Activated CD8-positive, alpha-beta T cell treated with anti-CD3 and anti-CD28 coated beads, Interleukin-2, amount 10 ng/mL, durations not matched to agents 7 days and 5 days (primary cell): Measurements from ENCODE around the gene MTIF3. TPM values are rescaled to one million over a fixed set of nuclear protein-coding genes. Genes with fewer than 3 reads are reported as not detected.

ENCODE experiments used
- ATAC-seq: fragments of 150-1000 bp; cut with Tn5 transposase; one replicate; pipeline ENCODE4 v1.10.0; 2021; ENCODE audit warnings: moderate library complexity
- CTCF ChIA-PET: fragments of 350-600 bp; sonication (Branson Sonifier 250); formaldehyde crosslinking; loops from one replicate; lab custom pipeline; 2021; ENCODE audit warnings: antibody characterized with exemption; lab: Charles Lee
- POLR2A ChIA-PET: fragments of 350-600 bp; sonication (Branson Sonifier 250); formaldehyde crosslinking; loops from one replicate; lab custom pipeline; 2021; ENCODE audit warnings: antibody characterized with exemption; lab: Charles Lee
- DNase-seq: peaks from one replicate; pipeline ENCODE4 v3.0.0-alpha.2; 2020
- H3K27ac Mint-ChIP-seq: one replicate; pipeline ENCODE4 v1.8.0; 2021; ENCODE audit warnings: mild to moderate bottlenecking, mixed read lengths
- H3K27me3 Mint-ChIP-seq: one replicate; pipeline ENCODE4 v1.8.0; 2021; ENCODE audit warnings: low read depth, mixed read lengths
- H3K36me3 Mint-ChIP-seq: one replicate; pipeline ENCODE4 v1.8.0; 2021; ENCODE audit warnings: low read depth, mixed read lengths
- H3K4me1 Mint-ChIP-seq: one replicate; pipeline ENCODE4 v1.8.0; 2021; ENCODE audit warnings: low read depth, mixed read lengths
- H3K4me3 Mint-ChIP-seq: one replicate; pipeline ENCODE4 v1.8.0; 2021; ENCODE audit warnings: mild to moderate bottlenecking, mixed read lengths
- H3K9me3 Mint-ChIP-seq: one replicate; pipeline ENCODE4 v1.8.0; 2022; ENCODE audit warnings: mixed read lengths; ENCODE audit not compliant: insufficient read depth
- total RNA-seq, 2 experiments: library from RNA; stranded (reverse); gene quantifications; one replicate each; pipeline ENCODE4 v1.2.3, GENCODE V29; 2021

MTIF3 gene
- total RNA-seq, 2 experiments from 2014 or later, result 39.9 to 44.7 TPM

DNA sequence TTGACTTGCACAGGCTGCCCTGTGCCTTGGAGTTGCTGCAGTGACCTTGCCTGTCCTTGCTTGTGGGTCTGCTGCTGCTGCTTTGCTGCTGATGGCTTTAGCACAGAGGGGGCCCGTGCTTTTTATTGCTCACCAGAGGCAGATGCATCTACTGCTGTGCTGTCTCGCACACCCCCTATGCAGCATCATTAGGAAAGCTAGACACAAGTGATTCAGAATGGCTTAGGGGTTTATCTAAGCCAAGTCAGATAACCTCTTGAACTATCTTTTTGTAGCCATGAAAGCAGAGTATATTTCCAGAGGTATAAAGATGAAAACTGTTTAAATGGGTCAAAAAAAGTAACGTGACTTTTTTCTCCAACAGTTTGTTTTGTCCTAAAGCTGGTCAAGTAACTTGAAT is 18.2 kb downstream of the MTIF3 start:
- Mint-ChIP-seq H3K36me3 (peaks cover 76% of the 10 kb centered on the region), H3K4me1 (peaks cover 43% of the 10 kb centered on the region), H3K27ac (peak overlapping the region; percentile 51), H3K9me3 (no peaks in the 10 kb centered on the region), H3K4me3 (no peak overlapping the region), H3K27me3 (no peaks in the 10 kb centered on the region)
- ChIA-PET CTCF (no interaction called here), POLR2A (interaction anchor here (2.0 kb wide), 1 partner anchor 13 kb away, joined by 5 read pairs; no protein-coding TSS in a partner anchor)
- DNase-seq, result no peak
- ATAC-seq, result no peak

DNA sequence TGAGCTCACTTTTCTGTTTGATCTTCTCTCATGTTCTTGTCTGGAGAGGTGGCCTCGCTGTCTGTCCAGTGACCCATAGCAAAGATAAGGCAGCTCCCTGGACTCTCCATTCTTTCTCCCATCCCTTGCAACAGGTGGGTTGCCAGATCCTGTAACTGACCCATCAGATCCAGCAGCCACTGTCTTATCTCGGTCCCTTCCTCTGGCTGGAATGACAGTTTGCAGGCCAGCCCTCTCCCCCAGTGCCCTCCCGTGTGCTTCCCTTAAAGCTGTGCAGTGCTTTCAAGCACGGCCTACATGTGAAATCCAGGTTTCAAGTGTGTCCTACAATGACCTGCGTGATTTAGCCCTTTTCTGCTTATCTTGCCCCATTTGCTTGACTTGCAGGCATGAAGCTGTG is 22.2 kb downstream of the MTIF3 start:
- H3K4me3 Mint-ChIP-seq, result peak overlapping the region; percentile 32
- POLR2A ChIA-PET, result interaction anchor here (5.3 to 6.5 kb wide), 2 partner anchors 16 to 23 kb away, joined by 55 to 156 read pairs; partner anchors contain the start of gene MTIF3
- peaks cover 58% of the 10 kb centered on the region for H3K4me1 Mint-ChIP-seq
- peaks cover 64% of the 10 kb centered on the region for H3K36me3 Mint-ChIP-seq
- CTCF ChIA-PET, result interaction anchor here (0.6 to 5.5 kb wide), 5 partner anchors 16 to 39 kb away, joined by 3 to 36 read pairs (median 6); partner anchors contain the start of gene MTIF3
- H3K27me3 Mint-ChIP-seq, result no peaks in the 10 kb centered on the region
- H3K9me3 Mint-ChIP-seq, result no peaks in the 10 kb centered on the region
- H3K27ac Mint-ChIP-seq, result peak overlapping the region; percentile 63
- no peak for DNase-seq
- no peak for ATAC-seq

DNA sequence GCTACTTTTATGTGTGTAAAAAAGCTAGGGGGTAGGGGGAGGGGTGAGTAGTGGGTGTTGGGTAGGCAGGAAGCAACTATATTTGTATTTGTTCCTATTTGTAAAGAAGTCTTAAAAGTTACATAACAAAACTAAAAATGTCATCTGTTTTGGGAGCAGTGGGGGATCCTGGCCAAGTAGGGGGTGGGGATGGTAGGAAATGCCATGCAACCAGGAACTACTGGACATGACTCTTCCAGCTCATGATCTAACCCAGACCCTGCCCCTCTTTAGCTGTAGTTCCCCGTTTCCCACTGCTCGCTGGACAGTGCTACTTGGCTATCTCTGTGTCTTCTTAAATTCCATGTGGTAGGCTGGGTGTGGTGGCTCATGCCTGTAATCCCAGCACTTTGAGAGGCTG is 22.7 kb downstream of the MTIF3 start:
- no peak for DNase-seq
- POLR2A ChIA-PET, result interaction anchor here (3.0 to 6.5 kb wide), 4 partner anchors 8 to 194 kb away, joined by 15 to 156 read pairs (median 37); partner anchors contain the start of genes LNX2, MTIF3 and POLR1D
- Mint-ChIP-seq H3K9me3 (no peaks in the 10 kb centered on the region), H3K4me1 (peaks cover 54% of the 10 kb centered on the region), H3K36me3 (peaks cover 59% of the 10 kb centered on the region), H3K4me3 (peak overlapping the region; percentile 84), H3K27ac (peak overlapping the region; percentile 92), H3K27me3 (no peaks in the 10 kb centered on the region)
- CTCF ChIA-PET, result interaction anchor here (0.6 to 5.5 kb wide), 7 partner anchors 17 to 66 kb away, joined by 3 to 36 read pairs (median 10); partner anchors contain the start of gene MTIF3
- no peak for ATAC-seq

DNA sequence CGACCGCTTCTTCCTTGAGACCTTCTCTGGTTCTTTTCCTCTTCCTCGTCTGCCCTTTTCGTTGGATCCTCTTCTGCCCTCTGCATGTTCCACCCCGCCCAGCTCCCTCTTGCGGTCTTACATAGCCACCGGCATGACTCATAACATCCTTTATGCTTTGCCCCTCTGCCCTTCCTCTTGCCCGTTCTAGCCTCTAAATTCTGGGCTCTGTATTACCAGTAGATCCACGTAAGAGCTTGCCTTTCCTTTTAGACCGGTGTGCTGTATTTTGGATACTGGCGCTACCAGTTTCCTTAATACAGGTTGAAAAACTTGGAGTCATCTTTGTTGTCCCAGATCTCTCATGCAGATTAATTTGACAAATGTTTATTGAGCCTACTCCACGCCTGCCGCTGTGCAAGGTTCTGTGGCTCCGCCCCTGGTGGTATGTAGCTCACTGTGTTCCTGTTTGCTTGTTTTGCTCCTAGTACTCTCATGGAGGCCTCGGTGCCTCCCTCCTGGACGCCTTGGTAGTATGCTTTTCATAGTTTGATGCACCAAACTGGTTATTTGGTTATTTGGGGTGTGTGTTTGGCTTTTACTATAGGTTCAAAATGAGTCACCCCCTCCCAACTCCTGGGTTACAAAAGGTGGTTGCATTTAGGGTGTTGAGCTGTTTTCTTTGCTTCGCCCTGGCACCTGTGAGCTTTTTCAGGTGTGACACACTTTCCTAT is 24.3 kb downstream of the MTIF3 start:
- peak; percentile 88 for DNase-seq
- Mint-ChIP-seq H3K4me3 (peak overlapping the region; percentile 84), H3K27me3 (no peaks in the 10 kb centered on the region), H3K27ac (peak overlapping the region; percentile 92), H3K9me3 (no peaks in the 10 kb centered on the region), H3K36me3 (peaks cover 45% of the 10 kb centered on the region), H3K4me1 (peaks cover 41% of the 10 kb centered on the region)
- CTCF ChIA-PET, result interaction anchor here (0.8 to 5.5 kb wide), 14 partner anchors 10 to 400 kb away, joined by 3 to 36 read pairs (median 6); partner anchors contain the start of gene MTIF3
- POLR2A ChIA-PET, result interaction anchor here (0.9 to 6.5 kb wide), 8 partner anchors 9 to 204 kb away, joined by 3 to 156 read pairs (median 9); partner anchors contain the start of genes LNX2, MTIF3 and POLR1D
- ATAC-seq, result peak; percentile 74

DNA sequence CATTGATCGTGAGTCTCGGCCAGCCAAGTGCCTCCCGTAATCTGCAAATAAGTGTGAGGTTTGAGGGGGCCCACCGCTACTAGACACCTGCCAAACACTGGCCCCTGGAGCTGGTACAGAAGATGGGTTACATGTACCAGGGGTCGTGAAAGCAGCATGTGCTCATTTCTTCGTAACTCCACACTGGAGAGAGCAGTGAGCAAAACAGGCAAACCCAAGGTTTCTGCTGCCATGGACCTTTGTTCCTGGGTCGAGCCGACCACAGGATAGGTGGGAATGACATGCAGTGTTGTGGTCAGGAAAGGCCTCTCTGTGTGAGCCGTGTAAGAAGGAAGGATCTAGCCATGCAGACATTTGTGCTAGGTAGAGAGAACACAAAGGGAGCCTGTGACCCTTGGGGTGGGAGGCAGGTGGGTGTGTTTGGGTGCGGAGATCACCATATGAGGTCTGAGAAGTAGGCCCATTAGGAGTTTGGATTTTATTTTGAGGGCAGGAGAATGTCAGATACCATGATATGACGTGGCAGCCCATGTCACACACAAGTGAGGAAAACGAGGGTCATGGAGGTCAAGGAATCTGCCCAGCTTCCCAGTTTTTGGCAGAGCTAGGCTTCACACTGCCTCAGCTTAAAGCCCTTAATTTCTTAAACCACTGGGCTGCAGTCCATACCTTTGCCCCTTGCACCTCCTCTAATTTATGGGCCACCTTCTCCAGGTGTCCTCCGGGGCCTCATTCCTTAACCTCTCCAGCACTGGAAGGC is 25.0 kb downstream of the MTIF3 start:
- no peaks in the 10 kb centered on the region for H3K9me3 Mint-ChIP-seq
- peaks cover 38% of the 10 kb centered on the region for H3K36me3 Mint-ChIP-seq
- POLR2A ChIA-PET, result interaction anchor here (0.7 to 6.5 kb wide), 8 partner anchors 10 to 204 kb away, joined by 3 to 156 read pairs (median 9); partner anchors contain the start of genes LNX2, MTIF3 and POLR1D
- DNase-seq (peak; percentile 46), ATAC-seq (peak; percentile 2)
- H3K4me3 Mint-ChIP-seq, result peak overlapping the region; percentile 84
- H3K27ac Mint-ChIP-seq, result peak overlapping the region; percentile 92
- peaks cover 33% of the 10 kb centered on the region for H3K4me1 Mint-ChIP-seq
- CTCF ChIA-PET, result interaction anchor here (0.8 to 5.5 kb wide), 11 partner anchors 10 to 401 kb away, joined by 3 to 36 read pairs (median 7); partner anchors contain the start of gene MTIF3
- H3K27me3 Mint-ChIP-seq, result no peaks in the 10 kb centered on the region

DNA sequence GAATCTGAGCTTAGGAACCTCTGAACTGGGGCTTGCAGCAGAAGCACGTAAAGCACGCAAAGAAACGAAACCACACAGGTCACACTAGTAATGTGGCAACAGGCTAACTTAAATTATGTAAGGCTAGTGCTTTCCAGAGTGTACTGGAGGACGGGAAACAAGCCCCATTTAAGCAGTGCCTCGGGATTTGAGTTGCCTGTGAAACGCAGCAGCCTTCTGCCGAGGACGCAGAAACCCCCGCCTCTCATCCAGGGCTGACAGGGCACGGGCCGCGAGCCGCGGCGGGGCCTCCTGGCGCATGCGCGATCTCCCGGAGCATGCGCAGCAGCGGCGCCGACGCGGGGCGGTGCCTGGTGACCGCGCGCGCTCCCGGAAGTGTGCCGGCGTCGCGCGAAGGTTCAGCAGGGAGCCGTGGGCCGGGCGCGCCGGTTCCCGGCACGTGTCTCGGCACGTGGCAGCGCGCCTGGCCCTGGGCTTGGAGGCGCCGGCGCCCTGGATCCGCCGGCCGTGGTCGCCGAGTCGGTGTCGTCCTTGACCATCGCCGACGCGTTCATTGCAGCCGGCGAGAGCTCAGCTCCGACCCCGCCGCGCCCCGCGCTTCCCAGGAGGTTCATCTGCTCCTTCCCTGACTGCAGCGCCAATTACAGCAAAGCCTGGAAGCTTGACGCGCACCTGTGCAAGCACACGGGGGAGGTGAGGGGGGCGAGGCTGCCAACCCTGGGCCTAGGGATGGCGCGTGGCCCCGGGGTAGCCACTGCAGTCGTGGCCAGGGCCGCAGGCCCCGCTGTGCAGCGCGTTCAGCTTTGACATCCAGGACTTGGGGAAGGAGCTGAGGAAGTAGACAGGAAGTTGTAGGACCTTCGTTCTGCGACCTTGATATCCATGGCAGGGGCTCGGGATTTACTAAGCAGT is 25.9 kb downstream of the MTIF3 start, which contains the start of gene GTF3A:
Gene GTF3A (plus strand): TSS at position 374 of the 912 bp plus-strand sequence.
- ATAC-seq (peak; percentile 73), DNase-seq (peak; percentile 85)
- Mint-ChIP-seq H3K27me3 (no peaks in the 10 kb centered on the region), H3K4me3 (peak within 1 kb of the TSS; percentile 84), H3K36me3 (peaks cover 35% of the 10 kb centered on the region), H3K9me3 (no peaks in the 10 kb centered on the region), H3K27ac (peak within 1 kb of the TSS; percentile 92), H3K4me1 (peaks cover 33% of the 10 kb centered on the region)
- ChIA-PET CTCF (interaction anchor here (0.8 to 5.5 kb wide), 4 partner anchors 24 to 63 kb away, joined by 3 to 36 read pairs (median 12); partner anchors contain the start of gene MTIF3), POLR2A (interaction anchor here (0.6 to 6.5 kb wide), 9 partner anchors 11 to 205 kb away, joined by 3 to 156 read pairs (median 4); partner anchors contain the start of genes LNX2, MTIF3 and POLR1D)

DNA sequence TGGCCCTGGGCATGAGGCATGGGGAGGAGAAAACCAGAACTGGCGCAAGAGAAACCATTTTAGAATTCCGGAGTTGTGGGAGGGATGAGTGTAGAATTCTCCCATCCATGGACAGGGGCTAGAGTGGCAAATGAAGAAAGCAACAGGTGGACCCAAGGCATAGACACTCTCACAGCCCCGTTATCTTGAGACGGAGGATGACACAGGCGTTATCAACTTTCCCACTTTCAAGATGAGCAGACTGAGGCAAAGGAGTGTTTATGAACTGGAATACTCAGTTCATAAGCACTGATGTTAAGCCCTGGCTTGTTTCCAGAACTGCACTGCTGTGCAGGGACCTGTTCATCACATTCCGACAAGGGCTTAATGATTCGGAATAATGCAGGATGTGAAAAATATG is 27.0 kb downstream of the MTIF3 start:
- ATAC-seq (no peak), DNase-seq (no peak)
- Mint-ChIP-seq H3K4me1 (peaks cover 35% of the 10 kb centered on the region), H3K36me3 (peaks cover 28% of the 10 kb centered on the region), H3K9me3 (no peaks in the 10 kb centered on the region), H3K4me3 (peak overlapping the region; percentile 84), H3K27ac (no peak overlapping the region), H3K27me3 (no peaks in the 10 kb centered on the region)
- ChIA-PET POLR2A (no interaction called here), CTCF (interaction anchor here (5.5 kb wide), 1 partner anchor 25 kb away, joined by 36 read pairs; the partner anchor contains the start of gene MTIF3)

DNA sequence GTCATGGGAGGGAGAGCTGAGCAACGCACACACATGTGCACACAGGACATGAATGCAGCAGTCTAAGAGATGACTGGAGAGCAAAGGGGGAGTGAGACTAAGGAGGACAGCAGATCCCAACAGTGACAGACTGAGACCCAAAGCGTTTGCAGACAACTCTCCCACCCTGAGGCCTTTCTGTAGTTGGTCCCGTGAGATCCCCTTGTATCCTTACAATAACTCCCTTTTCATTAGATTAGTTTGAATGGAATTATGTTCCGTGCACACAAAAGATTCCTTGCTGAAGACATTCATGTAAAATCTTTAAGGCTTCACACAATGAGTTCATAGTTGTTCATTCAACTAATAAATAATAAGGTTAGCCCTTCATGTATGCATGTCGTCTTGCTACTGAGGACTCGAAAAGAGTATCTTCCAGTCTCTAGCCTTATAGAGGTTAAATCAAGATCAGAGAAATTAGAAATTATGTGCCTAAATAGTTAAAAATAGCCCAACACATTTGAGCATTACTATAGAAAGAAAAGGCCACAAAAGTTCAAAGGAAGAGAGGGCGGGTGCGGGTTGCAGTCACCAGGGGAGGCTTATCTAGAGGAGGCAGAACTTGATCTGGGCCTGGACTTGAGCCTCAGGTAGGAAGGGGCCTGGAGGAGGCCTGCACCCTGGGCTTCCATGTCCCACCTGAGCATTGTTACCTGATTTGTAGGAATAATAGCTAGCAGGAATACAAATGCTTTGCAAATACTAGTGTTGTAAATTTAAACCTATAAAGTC is 29.1 kb downstream of the MTIF3 start:
- Mint-ChIP-seq H3K27me3 (no peaks in the 10 kb centered on the region), H3K27ac (no peak overlapping the region), H3K4me1 (peaks cover 17% of the 10 kb centered on the region), H3K9me3 (no peaks in the 10 kb centered on the region), H3K36me3 (peaks cover 9% of the 10 kb centered on the region), H3K4me3 (no peak overlapping the region)
- ChIA-PET CTCF (no interaction called here), POLR2A (no interaction called here)
- DNase-seq, result no peak
- ATAC-seq, result no peak

DNA sequence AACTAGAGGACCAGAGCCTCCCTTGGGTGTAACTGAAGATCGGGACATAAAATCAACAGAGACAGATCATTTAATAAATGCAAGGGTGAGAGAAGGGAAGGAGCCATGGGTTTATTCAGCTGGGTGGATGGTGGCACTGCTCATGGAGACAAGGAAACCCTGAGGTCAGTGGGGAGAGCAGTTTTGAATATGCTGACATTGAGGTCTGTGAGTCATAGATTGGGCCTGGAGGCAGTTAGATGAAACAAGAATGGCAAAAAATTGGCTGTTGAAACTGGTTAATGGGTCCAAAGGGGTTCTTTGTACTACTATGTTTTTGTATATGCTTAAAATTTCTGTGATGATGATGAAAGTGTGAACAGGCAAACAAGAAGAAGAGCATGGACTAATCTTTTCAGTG is 31.0 kb downstream of the MTIF3 start:
- POLR2A ChIA-PET, result no interaction called here

DNA sequence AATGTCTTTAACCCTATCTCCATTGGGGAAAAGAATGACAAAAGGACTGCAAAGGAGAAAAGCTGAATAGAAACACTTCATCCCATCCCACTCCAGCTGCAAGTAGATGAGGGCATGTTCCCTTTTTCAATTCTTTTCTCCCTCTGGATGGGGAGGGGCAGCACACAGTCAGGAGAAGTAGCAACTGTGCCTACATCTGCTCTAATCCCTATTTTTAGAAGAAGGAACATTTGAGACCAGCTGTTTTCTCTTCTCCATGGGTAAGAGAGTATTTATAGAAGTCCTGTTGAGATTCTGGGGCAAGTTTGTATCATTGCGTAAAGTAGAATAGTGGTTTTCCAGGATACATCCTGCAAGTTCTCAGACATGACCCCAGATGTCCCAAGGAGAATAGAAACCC is 35.2 kb downstream of the MTIF3 start:
- Mint-ChIP-seq H3K27me3 (peaks cover 29% of the 10 kb centered on the region), H3K27ac (no peak overlapping the region), H3K9me3 (no peaks in the 10 kb centered on the region), H3K4me1 (peaks cover 7% of the 10 kb centered on the region), H3K36me3 (no peaks in the 10 kb centered on the region), H3K4me3 (no peak overlapping the region)
- ChIA-PET POLR2A (no interaction called here), CTCF (no interaction called here)
- no peak for DNase-seq
- ATAC-seq, result no peak

More for the DNA sequence above, 31.0 kb downstream of the MTIF3 start:
- DNase-seq, result no peak
- CTCF ChIA-PET, result no interaction called here
- H3K9me3 Mint-ChIP-seq, result no peaks in the 10 kb centered on the region
- H3K27ac Mint-ChIP-seq, result no peak overlapping the region
- H3K4me3 Mint-ChIP-seq, result no peak overlapping the region
- no peaks in the 10 kb centered on the region for H3K36me3 Mint-ChIP-seq
- peaks cover 17% of the 10 kb centered on the region for H3K4me1 Mint-ChIP-seq
- peaks cover 12% of the 10 kb centered on the region for H3K27me3 Mint-ChIP-seq
- no peak for ATAC-seq
